ENCODE measurements around the gene PRDM16. TPM values are rescaled to one million over a fixed set of nuclear protein-coding genes. Genes with fewer than 3 reads are reported as not detected.

PRDM16 gene
- polyA plus RNA-seq, 1 donor from 2014 or later: 0.21 TPM

- Histone ChIP-seq H4K20me1 (ENCODE audit: insufficient read depth) (no peaks in the 10 kb centered on the region), H2AFZ (ENCODE audit: low read depth, low read length) (no peak overlapping the region), H3F3A (ENCODE audit: insufficient read depth, low read length, poor library complexity, severe bottlenecking) (no peaks in the 10 kb centered on the region), H3K9me3 (ENCODE audit: low read length) (no peaks in the 10 kb centered on the region), H3K36me3 (ENCODE audit: insufficient read depth, low read length) (no peaks in the 10 kb centered on the region), H3K79me2 (replicated peaks; ENCODE audit: insufficient read depth, low read length) (no peaks in the 10 kb centered on the region), H3K9ac (ENCODE audit: low read length) (no peak overlapping the region), H3K9me2 (ENCODE audit: insufficient read depth, low read length) (no peaks in the 10 kb centered on the region), H3K4me3 (ENCODE audit: low read length) (no peak overlapping the region), H3K4me2 (ENCODE audit: low read length) (no peak overlapping the region), H3K27ac (ENCODE audit: low read length) (no peak overlapping the region), H3K27me3 (ENCODE audit: insufficient read depth, low read depth, low read length) (no peaks in the 10 kb centered on the region)
- TF ChIP-seq CTCF (IDR thresholded peaks at IDR 0.05; ENCODE audit: poor library complexity, severe bottlenecking) (no peak), EP300 (conservative IDR thresholded peaks at IDR 0.05; ENCODE audit: poor library complexity, severe bottlenecking) (no peak), REST (IDR thresholded peaks at IDR 0.05; ENCODE audit: borderline replicate concordance) (no peak), RAD21 (conservative IDR thresholded peaks at IDR 0.05) (no peak), EZH2 (IDR thresholded peaks at IDR 0.05; ENCODE audit: borderline replicate concordance, insufficient read depth, low read length, poor library complexity, severe bottlenecking) (no peak), MXI1 (conservative IDR thresholded peaks at IDR 0.05; ENCODE audit: poor library complexity, severe bottlenecking) (no peak), POLR2AphosphoS5 (IDR thresholded peaks at IDR 0.05) (no peak), TAF1 (IDR thresholded peaks at IDR 0.05; ENCODE audit: low read depth) (no peak), SMC3 (conservative IDR thresholded peaks at IDR 0.05; ENCODE audit: poor library complexity) (no peak)
Observed at GRCh38 chr1:3483380-3483779, 414.4 kb downstream of the PRDM16 start.

- H3K4me2 ChIP-seq (ENCODE audit: low read length): no peak overlapping the region
- no peaks in the 10 kb centered on the region for H3K79me2 ChIP-seq (replicated peaks; ENCODE audit: insufficient read depth, low read length)
- TF ChIP-seq REST (IDR thresholded peaks at IDR 0.05; ENCODE audit: borderline replicate concordance) (no peak), SMC3 (conservative IDR thresholded peaks at IDR 0.05; ENCODE audit: poor library complexity) (no peak), EZH2 (IDR thresholded peaks at IDR 0.05; ENCODE audit: borderline replicate concordance, insufficient read depth, low read length, poor library complexity, severe bottlenecking) (no peak), MXI1 (conservative IDR thresholded peaks at IDR 0.05; ENCODE audit: poor library complexity, severe bottlenecking) (no peak), CTCF (IDR thresholded peaks at IDR 0.05; ENCODE audit: poor library complexity, severe bottlenecking) (peak; percentile 15), RAD21 (conservative IDR thresholded peaks at IDR 0.05) (no peak), EP300 (conservative IDR thresholded peaks at IDR 0.05; ENCODE audit: poor library complexity, severe bottlenecking) (no peak)
- H3K9me2 ChIP-seq (ENCODE audit: insufficient read depth, low read length): no peaks in the 10 kb centered on the region
- H2AFZ ChIP-seq (ENCODE audit: low read depth, low read length): no peak overlapping the region
- H3F3A ChIP-seq (ENCODE audit: insufficient read depth, low read length, poor library complexity, severe bottlenecking): no peaks in the 10 kb centered on the region
- H3K27me3 ChIP-seq (ENCODE audit: insufficient read depth, low read depth, low read length): no peaks in the 10 kb centered on the region
- no peak overlapping the region for H3K4me3 ChIP-seq (ENCODE audit: low read length)
- H3K9ac ChIP-seq (ENCODE audit: low read length): no peak overlapping the region
- no peaks in the 10 kb centered on the region for H4K20me1 ChIP-seq (ENCODE audit: insufficient read depth)
- H3K9me3 ChIP-seq (ENCODE audit: low read length): no peaks in the 10 kb centered on the region
- H3K27ac ChIP-seq (ENCODE audit: low read length): no peak overlapping the region
- no peaks in the 10 kb centered on the region for H3K36me3 ChIP-seq (ENCODE audit: insufficient read depth, low read length)
Observed at GRCh38 chr1:3483801-3484444, 414.9 kb downstream of the PRDM16 start.

Measured in neural cell (in vitro differentiated cells).